Fibroblast of lung (primary cell): ENCODE results near the gene CST7. TPM values are rescaled to one million over a fixed set of nuclear protein-coding genes. Genes with fewer than 3 reads are reported as not detected.

Experiments
- DNase-seq, 2 donors: peaks; one replicate each; pipeline versions ENCODE4 v3.0.0 to v3.0.0-alpha.2; 2010; ENCODE audit warnings: low read depth in 2 of 2
- H2AFZ ChIP-seq: 2 replicates; pipeline ENCODE4 v1.5.1; 2012; ENCODE audit warnings: low read length, control low read depth, inconsistent platforms
- H3K27ac ChIP-seq: 2 replicates; pipeline ENCODE4 v1.5.1; 2011; ENCODE audit warnings: low read length, control low read depth; ENCODE audit not compliant: insufficient read depth
- H3K27me3 ChIP-seq: 2 replicates; pipeline ENCODE4 v1.5.1; 2011; ENCODE audit warnings: mild to moderate bottlenecking, low read length; ENCODE audit not compliant: control insufficient read depth, insufficient read depth
- H3K36me3 ChIP-seq: 2 replicates; pipeline ENCODE4 v1.5.1; 2011; ENCODE audit warnings: low read length; ENCODE audit not compliant: control insufficient read depth, insufficient read depth
- H3K4me1 ChIP-seq: 2 replicates; pipeline ENCODE4 v1.5.1; 2011; ENCODE audit warnings: low read length; ENCODE audit not compliant: control insufficient read depth, insufficient read depth; ENCODE audit errors: extremely low read depth
- H3K4me2 ChIP-seq: 2 replicates; pipeline ENCODE4 v1.5.1; 2011; ENCODE audit warnings: low read length, control low read depth; ENCODE audit not compliant: insufficient read depth; ENCODE audit errors: extremely low read depth
- H3K4me3 ChIP-seq, 4 experiments: fragments of 200-600 bp in 1 of 4; sonication (generic) in 1 of 4; replicated peaks in 1 of 4; 2 replicates each; pipeline ENCODE4 v1.5.1; 2011 to 2016; ENCODE audit warnings: low read length in 4 of 4, low read depth in 3 of 4, mild to moderate bottlenecking in 3 of 4, control low read depth in 2 of 4, inconsistent platforms in 1 of 4, mixed read lengths in 1 of 4; ENCODE audit not compliant: insufficient read depth in 1 of 4; ENCODE audit errors: control extremely low read depth in 1 of 4
- H3K79me2 ChIP-seq: 2 replicates; pipeline ENCODE4 v1.5.1; 2012; ENCODE audit warnings: mild to moderate bottlenecking, low read length, inconsistent platforms; ENCODE audit not compliant: control insufficient read depth, insufficient read depth
- H3K9ac ChIP-seq: 2 replicates; pipeline ENCODE4 v1.5.1; 2011; ENCODE audit warnings: mild to moderate bottlenecking, low read length, control low read depth; ENCODE audit not compliant: insufficient read depth
- H3K9me3 ChIP-seq: 2 replicates; pipeline ENCODE4 v1.5.1; 2012; ENCODE audit warnings: low read depth, low read length; ENCODE audit not compliant: control insufficient read depth, insufficient read depth
- H4K20me1 ChIP-seq: 2 replicates; pipeline ENCODE4 v1.5.1; 2011; ENCODE audit warnings: low read length; ENCODE audit not compliant: control insufficient read depth, insufficient read depth; ENCODE audit errors: extremely low read depth
- EZH2 ChIP-seq: IDR thresholded peaks from 2 replicates; pipeline ENCODE4 v1.5.1; 2012; ENCODE audit warnings: low read length, control low read depth, mild to moderate bottlenecking; ENCODE audit errors: missing control alignments
- polyA plus RNA-seq, 2 donors: library from polyadenylated mRNA; depleted of rRNA in 1 of 2; stranded (reverse) in 1 of 2; unstranded in 1 of 2; fragments of >200 nt; gene quantifications; 2 replicates each; pipeline ENCODE4 v1.2.1, GENCODE V29; 2011 to 2012; ENCODE audit warnings: missing spikeins in 1 of 2
- total RNA-seq: library from RNA; depleted of rRNA; stranded (reverse); fragments of >200 nt; gene quantifications from 2 replicates; pipeline ENCODE4 v1.2.1, GENCODE V29; 2014
- TF ChIP-seq, protein P1 (sequence below), 2 donors: IDR thresholded peaks in 1 of 2; conservative IDR thresholded peaks in 1 of 2; 1 replicate in 1 of 2; 2 replicates in 1 of 2; pipeline ENCODE4 v1.5.1; 2011 to 2012; ENCODE audit warnings: low read length in 2 of 2, control low read depth in 1 of 2, inconsistent platforms in 1 of 2, low read depth in 1 of 2, mild to moderate bottlenecking in 1 of 2

Gene CST7
- total and polyA plus RNA-seq, 2 donors (not counting 1 experiment from before 2014, with no cell fraction given): not detected

DNA sequence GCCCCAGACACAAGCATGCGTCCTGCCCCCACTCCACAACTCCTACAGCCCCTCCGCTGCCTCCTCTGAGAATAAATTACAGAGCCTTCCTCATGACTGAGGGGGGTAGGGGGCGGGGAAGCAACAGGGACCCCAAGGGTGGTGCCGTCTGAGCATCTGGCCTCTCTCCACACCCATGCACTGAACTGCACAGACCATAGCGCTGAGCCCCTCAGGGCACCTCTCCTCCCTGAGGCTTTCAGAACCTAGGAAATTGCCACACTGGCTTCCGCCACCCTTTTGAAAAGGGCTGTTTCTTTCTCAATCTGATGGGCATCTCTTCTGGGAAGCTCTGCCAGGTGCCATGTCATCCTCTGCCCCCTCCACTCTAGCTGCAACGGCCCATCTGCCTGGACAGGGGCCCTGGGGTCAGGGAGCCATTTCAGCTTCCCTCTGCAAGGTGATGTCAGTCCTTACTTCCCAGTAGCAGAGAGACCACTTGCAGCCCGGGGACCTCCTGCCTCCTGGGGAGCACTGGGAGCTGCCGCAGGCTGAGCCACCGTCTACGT lies 2.5 kb downstream of the CST7 start:
- no peak overlapping the region for H2AFZ ChIP-seq
- H3K27ac ChIP-seq: no peak overlapping the region
- H3K36me3 ChIP-seq: no peaks in the 10 kb centered on the region
- no peak overlapping the region for H3K4me2 ChIP-seq
- no peaks in the 10 kb centered on the region for H3K79me2 ChIP-seq
- no peak for DNase-seq
- no peak overlapping the region for H3K9ac ChIP-seq
- no peaks in the 10 kb centered on the region for H3K4me1 ChIP-seq
- no peak overlapping the region for H3K4me3 ChIP-seq
- no peaks in the 10 kb centered on the region for H3K9me3 ChIP-seq
- H3K27me3 ChIP-seq: no peaks in the 10 kb centered on the region
- no peaks in the 10 kb centered on the region for H4K20me1 ChIP-seq
- TF ChIP-seq, protein P1, sequence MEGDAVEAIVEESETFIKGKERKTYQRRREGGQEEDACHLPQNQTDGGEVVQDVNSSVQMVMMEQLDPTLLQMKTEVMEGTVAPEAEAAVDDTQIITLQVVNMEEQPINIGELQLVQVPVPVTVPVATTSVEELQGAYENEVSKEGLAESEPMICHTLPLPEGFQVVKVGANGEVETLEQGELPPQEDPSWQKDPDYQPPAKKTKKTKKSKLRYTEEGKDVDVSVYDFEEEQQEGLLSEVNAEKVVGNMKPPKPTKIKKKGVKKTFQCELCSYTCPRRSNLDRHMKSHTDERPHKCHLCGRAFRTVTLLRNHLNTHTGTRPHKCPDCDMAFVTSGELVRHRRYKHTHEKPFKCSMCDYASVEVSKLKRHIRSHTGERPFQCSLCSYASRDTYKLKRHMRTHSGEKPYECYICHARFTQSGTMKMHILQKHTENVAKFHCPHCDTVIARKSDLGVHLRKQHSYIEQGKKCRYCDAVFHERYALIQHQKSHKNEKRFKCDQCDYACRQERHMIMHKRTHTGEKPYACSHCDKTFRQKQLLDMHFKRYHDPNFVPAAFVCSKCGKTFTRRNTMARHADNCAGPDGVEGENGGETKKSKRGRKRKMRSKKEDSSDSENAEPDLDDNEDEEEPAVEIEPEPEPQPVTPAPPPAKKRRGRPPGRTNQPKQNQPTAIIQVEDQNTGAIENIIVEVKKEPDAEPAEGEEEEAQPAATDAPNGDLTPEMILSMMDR (conservative IDR thresholded peaks at IDR 0.05 in 1 of 2, IDR thresholded peaks at IDR 0.05 in 1 of 2; ENCODE audit: low read depth in 1 of 2, low read length in 2 of 2): no peak
- TF ChIP-seq EZH2: no peak

DNA sequence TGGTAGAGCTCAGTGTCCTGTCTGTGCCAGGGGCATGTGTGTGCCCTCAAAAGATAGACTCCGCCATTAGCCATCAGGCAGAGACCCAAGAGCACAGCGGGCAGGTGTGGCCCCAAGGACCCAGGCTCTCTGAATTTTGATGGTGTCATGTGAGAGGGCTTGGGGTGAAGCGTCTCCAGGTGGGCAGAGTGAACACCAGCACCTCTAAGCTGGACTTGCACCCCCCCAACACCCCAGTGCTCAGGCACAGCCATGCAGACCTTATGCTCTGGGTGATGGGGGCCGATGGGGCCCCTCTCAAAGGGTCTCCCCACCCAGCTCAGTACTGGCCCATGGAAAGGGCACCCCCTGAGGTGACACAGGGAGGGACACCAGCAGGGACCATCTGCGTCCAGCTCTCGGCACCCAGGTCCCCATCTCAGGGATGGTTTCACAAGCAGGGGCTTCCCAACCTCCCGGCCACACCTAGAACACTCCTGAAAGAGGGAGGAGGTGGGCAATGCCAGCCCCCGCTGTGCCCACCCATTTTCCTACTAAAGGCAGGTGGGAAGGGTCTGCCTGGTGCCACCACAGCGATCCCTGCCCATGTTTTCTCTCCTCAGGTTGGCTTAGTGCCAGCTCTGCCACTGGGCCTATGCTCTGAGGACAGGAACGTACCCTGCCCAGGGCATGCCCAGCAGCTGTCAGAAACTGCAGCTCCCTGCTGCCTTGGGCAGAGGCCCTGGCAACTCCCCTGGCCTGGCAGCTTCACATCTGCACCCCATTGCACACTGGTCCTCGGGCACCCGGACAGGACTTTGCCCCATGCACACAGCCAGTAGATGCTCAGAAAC lies 3.5 kb downstream of the CST7 start:
- Histone ChIP-seq H3K27ac (no peak overlapping the region), H3K9ac (no peak overlapping the region), H4K20me1 (no peaks in the 10 kb centered on the region), H3K4me3 (no peak overlapping the region), H3K4me1 (no peaks in the 10 kb centered on the region), H2AFZ (no peak overlapping the region), H3K4me2 (no peak overlapping the region), H3K36me3 (no peaks in the 10 kb centered on the region), H3K9me3 (no peaks in the 10 kb centered on the region), H3K79me2 (no peaks in the 10 kb centered on the region), H3K27me3 (no peaks in the 10 kb centered on the region)
- DNase-seq: no peak
- TF ChIP-seq EZH2: no peak
- TF ChIP-seq, protein P1 (conservative IDR thresholded peaks at IDR 0.05 in 1 of 2, IDR thresholded peaks at IDR 0.05 in 1 of 2; ENCODE audit: low read depth in 1 of 2, low read length in 2 of 2): no peak

DNA sequence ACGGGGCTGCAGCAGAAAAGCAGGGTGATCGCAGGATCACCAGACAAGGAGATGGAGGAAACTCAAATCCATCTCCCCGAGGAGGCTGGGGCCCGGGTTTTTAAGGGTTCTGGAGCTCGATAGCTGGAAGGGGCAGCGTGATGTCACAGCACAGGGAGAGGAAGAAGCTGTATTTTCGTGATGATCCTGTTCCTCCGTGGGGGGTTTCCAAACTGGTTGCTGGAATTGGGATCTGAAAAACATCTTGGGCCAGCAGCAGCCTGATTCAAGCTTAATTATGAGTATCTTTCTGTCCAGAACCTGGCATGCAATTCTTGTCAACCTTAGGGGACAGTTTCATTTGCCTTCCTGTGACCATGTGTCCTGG lies 4.1 kb downstream of the CST7 start:
- no peaks in the 10 kb centered on the region for H3K9me3 ChIP-seq
- TF ChIP-seq EZH2: no peak
- TF ChIP-seq, protein P1 (conservative IDR thresholded peaks at IDR 0.05 in 1 of 2, IDR thresholded peaks at IDR 0.05 in 1 of 2; ENCODE audit: low read depth in 1 of 2, low read length in 2 of 2): no peak
- no peaks in the 10 kb centered on the region for H4K20me1 ChIP-seq
- no peak overlapping the region for H3K4me2 ChIP-seq
- no peak overlapping the region for H2AFZ ChIP-seq
- no peaks in the 10 kb centered on the region for H3K4me1 ChIP-seq
- no peaks in the 10 kb centered on the region for H3K79me2 ChIP-seq
- no peak overlapping the region for H3K4me3 ChIP-seq
- no peaks in the 10 kb centered on the region for H3K36me3 ChIP-seq
- H3K27me3 ChIP-seq: no peaks in the 10 kb centered on the region
- H3K9ac ChIP-seq: no peak overlapping the region
- no peak overlapping the region for H3K27ac ChIP-seq
- DNase-seq: no peak
